Prostate gland (tissue), 2 donors: ENCODE measurements around the gene SAMD5.

ENCODE experiments used
- CTCF ChIP-seq, 4 experiments: fragments of 200-600 bp in 2 of 4; fragments of 450-650 bp in 2 of 4; sonication (generic) in 2 of 4; IDR thresholded peaks; 1 replicate in 3 of 4; 2 replicates in 1 of 4; pipeline ENCODE4 v1.5.1; 2016 to 2019; ENCODE audit warnings: antibody characterized with exemption in 4 of 4, mild to moderate bottlenecking in 2 of 4, moderate library complexity in 2 of 4
- POLR2A ChIP-seq: fragments of 450-650 bp; IDR thresholded peaks from one replicate; pipeline ENCODE4 v1.6.1; 2016; ENCODE audit warnings: antibody characterized with exemption, mild to moderate bottlenecking
- POLR2AphosphoS5 ChIP-seq: sonication (generic); formaldehyde crosslinking; IDR thresholded peaks from one replicate; pipeline ENCODE4 v1.6.1; 2017; ENCODE audit warnings: antibody characterized with exemption

GRCh38 chr6:147560670-147561069 lies 52.2 kb downstream of the SAMD5 start:
- TF ChIP-seq CTCF (IDR thresholded peaks at IDR 0.05) = no peak
- TF ChIP-seq POLR2AphosphoS5 = no peak
- no peak for TF ChIP-seq POLR2A
